ENCODE results near the gene PTPRN2.
"Not testable (repeated sequence)": the region's sequence is repeated elsewhere in the genome, so short reads cannot be mapped to it uniquely, and the experiment has no call there.

PTPRN2 gene

GRCh38 chr7:158587162-158588084, at the start of gene PTPRN2:
TSS of gene PTPRN2 (minus strand) at chr7:158587823.
- Mint-ChIP-seq H3K27me3 (peaks cover 43% of the 10 kb centered on the region), H3K9me3 (no peaks in the 10 kb centered on the region), H3K36me3 (ENCODE audit: low read depth) (no peaks in the 10 kb centered on the region), H3K27ac (no peak within 1 kb of the TSS), H3K4me3 (peak within 1 kb of the TSS; percentile 26), H3K4me1 (ENCODE audit: low read depth) (peaks cover 6% of the 10 kb centered on the region)

- Mint-ChIP-seq H3K36me3 (ENCODE audit: low read depth) (peaks cover 50% of the 10 kb centered on the region), H3K27ac (no peak overlapping the region), H3K9me3 (no peaks in the 10 kb centered on the region), H3K4me1 (ENCODE audit: low read depth) (no peaks in the 10 kb centered on the region), H3K27me3 (no peaks in the 10 kb centered on the region), H3K4me3 (no peak overlapping the region)
Measured at GRCh38 chr7:158633055-158633956, 45.7 kb upstream of the PTPRN2 start.

DNA sequence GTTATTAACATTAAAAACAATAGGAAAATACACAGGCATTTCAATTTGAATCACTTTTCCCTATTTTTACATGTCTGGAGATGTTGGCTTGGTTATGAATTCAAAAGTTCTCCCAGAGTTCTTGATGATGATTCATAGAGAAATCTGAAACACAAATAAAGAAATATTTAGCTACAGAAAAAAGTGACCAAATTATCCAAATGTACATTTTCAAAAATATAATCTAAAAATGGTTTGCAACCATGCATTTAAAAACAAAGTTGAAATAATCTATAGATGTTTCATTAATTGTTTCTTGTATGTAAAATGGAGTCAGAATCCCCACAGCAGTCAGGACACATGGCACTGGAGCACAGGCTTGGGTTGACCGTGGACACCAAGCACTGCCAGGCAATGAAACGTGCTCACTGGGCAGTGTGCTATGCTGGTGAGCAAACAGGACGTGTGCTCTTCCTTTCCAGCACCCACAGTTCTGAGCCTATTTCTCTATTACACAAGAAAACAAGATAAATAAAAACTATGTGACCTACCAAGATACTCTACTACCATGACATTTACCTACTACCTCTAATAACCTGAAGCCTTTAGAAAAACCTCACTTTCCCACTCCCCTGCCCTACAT, 44.1 kb upstream of the PTPRN2 start:
- peaks cover 54% of the 10 kb centered on the region for H3K36me3 Mint-ChIP-seq (ENCODE audit: low read depth)
- H3K4me3 Mint-ChIP-seq = no peak overlapping the region
- no peaks in the 10 kb centered on the region for H3K9me3 Mint-ChIP-seq
- no peaks in the 10 kb centered on the region for H3K4me1 Mint-ChIP-seq (ENCODE audit: low read depth)
- H3K27ac Mint-ChIP-seq = no peak overlapping the region
- no peaks in the 10 kb centered on the region for H3K27me3 Mint-ChIP-seq

DNA sequence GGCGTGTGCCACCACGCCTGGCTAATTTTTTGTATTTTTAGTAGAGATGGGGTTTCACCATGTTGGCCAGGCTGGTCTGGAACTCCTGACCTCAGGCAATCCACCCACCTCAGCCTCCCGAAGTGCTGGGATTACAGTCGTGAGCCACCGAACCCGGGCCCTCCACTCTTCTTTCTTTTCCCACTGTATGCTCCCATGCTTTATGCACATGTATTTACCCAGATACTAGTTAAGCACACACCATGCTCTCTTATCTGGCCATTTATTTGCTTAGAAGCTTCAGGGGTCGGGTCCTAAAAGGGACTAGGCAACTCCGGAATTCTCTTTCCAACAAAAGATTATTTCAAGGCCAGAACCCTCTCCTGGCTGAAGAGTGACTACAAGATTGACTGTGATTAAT, 38.7 kb upstream of the PTPRN2 start:
- peaks cover 65% of the 10 kb centered on the region for H3K36me3 Mint-ChIP-seq (ENCODE audit: low read depth)
- not testable (repeated sequence) for H3K4me3 Mint-ChIP-seq; H3K4me1 Mint-ChIP-seq (ENCODE audit: low read depth); H3K27ac Mint-ChIP-seq; H3K27me3 Mint-ChIP-seq; H3K9me3 Mint-ChIP-seq

- Mint-ChIP-seq H3K9me3 (no peaks in the 10 kb centered on the region), H3K4me3 (no peak overlapping the region), H3K27ac (no peak overlapping the region), H3K4me1 (ENCODE audit: low read depth) (no peaks in the 10 kb centered on the region), H3K36me3 (ENCODE audit: low read depth) (peaks cover 50% of the 10 kb centered on the region), H3K27me3 (no peaks in the 10 kb centered on the region)
Measured at GRCh38 chr7:158623241-158623640, 35.6 kb upstream of the PTPRN2 start.

DNA sequence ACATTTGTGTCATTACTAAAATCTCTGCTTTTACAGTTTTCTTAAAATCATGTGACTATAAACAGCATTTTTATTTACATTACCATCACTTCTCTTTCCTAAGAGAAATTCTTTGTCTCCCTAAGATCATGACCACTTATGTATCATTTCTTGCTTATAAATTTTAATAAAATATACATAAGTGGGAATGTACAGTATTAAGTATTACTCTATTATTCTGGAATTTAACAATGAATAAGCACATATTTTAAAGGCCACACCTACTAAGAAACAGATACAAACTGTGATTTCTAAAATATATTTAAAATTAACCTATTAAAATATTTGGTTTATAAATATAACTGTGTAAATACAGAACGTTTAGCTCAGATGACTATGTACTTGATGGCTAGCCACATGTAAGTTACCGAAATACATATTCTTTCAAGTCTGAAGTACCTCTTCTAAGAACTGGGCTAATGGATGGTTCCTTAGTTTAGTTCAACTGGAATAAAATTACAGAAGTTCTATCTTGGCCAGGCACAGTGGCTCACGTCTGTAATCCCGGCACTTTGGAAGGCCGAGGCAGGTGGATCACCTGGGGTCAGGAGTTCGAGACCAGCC, 33.3 kb upstream of the PTPRN2 start:
- no peak overlapping the region for H3K27ac Mint-ChIP-seq
- H3K4me1 Mint-ChIP-seq (ENCODE audit: low read depth) = no peaks in the 10 kb centered on the region
- no peaks in the 10 kb centered on the region for H3K27me3 Mint-ChIP-seq
- H3K36me3 Mint-ChIP-seq (ENCODE audit: low read depth) = peaks cover 48% of the 10 kb centered on the region
- H3K9me3 Mint-ChIP-seq = no peaks in the 10 kb centered on the region
- H3K4me3 Mint-ChIP-seq = no peak overlapping the region

DNA sequence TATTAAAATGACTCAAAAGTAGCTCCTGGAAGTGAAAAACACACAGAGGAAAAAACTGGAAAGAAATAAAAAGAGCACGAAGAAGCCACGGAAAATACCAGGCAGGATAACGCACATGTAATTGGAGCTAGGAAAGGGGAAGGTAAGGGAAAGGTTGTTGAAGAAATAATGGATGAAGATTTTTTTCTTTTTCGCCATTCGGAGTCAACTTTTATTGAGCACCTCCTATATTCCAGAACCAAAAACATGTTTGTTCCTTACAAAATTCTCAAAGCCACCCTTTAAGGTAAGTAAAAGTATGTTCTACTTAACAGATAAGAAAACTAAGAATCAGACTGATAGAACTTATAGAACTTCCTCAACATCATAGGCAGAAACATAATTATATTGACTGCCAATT, 32.8 kb upstream of the PTPRN2 start:
- Mint-ChIP-seq H3K9me3 (no peaks in the 10 kb centered on the region), H3K27ac (no peak overlapping the region), H3K4me1 (ENCODE audit: low read depth) (no peaks in the 10 kb centered on the region)

DNA sequence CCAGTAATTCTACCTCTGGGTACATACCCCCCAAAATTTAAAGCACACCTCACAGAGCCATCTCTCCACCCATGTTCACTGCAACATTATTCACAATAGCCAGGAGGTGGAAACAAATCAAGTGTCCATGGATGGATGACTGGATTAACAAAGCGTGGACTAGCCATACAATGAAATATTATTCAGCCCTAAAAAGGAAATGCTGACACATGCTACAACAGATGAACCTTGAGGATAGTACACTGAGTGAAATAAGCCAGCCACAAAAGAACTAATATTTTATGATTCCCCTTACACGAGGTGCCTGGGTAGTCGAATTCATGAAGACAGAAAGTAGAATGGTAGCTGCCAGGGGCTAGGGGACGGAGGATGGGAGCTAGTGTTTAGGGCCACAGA, 31.1 kb upstream of the PTPRN2 start:
- Mint-ChIP-seq H3K27me3 (no peaks in the 10 kb centered on the region), H3K27ac (no peak overlapping the region), H3K4me3 (no peak overlapping the region), H3K9me3 (no peaks in the 10 kb centered on the region), H3K4me1 (ENCODE audit: low read depth) (peaks cover under 1% of the 10 kb centered on the region), H3K36me3 (ENCODE audit: low read depth) (peaks cover 31% of the 10 kb centered on the region)

More for the DNA sequence above, 32.8 kb upstream of the PTPRN2 start:
- H3K27me3 Mint-ChIP-seq = no peaks in the 10 kb centered on the region
- peaks cover 42% of the 10 kb centered on the region for H3K36me3 Mint-ChIP-seq (ENCODE audit: low read depth)
- no peak overlapping the region for H3K4me3 Mint-ChIP-seq

- Mint-ChIP-seq H3K4me1 (ENCODE audit: low read depth) (peaks cover 11% of the 10 kb centered on the region), H3K4me3 (no peak overlapping the region)
Measured at GRCh38 chr7:158617737-158618128, 30.1 kb upstream of the PTPRN2 start.

DNA sequence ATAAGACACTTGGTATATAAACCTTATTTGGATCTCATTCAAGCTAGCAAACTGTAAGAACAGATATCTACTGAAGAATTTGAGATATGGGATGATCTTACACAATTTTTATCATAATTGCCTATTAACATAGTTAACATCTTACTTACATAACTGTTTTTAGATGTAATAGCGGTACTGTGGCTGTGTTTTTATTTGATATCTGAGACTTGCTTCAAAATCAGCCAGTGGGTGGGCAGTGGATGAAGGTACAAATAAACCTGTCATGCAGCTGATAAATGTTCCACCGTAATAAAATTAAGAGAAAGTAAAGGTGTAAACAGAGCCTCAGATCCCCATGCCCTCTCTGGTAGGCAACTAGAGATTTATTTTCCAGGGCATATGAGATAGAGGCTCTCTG, 28.4 kb upstream of the PTPRN2 start:
- H3K27ac Mint-ChIP-seq = no peak overlapping the region
- H3K27me3 Mint-ChIP-seq = no peaks in the 10 kb centered on the region
- H3K36me3 Mint-ChIP-seq (ENCODE audit: low read depth) = peaks cover 28% of the 10 kb centered on the region
- H3K9me3 Mint-ChIP-seq = no peaks in the 10 kb centered on the region
- peaks cover 22% of the 10 kb centered on the region for H3K4me1 Mint-ChIP-seq (ENCODE audit: low read depth)
- H3K4me3 Mint-ChIP-seq = no peak overlapping the region

More at GRCh38 chr7:158617737-158618128, 30.1 kb upstream of the PTPRN2 start:
- H3K27me3 Mint-ChIP-seq = no peaks in the 10 kb centered on the region
- H3K36me3 Mint-ChIP-seq (ENCODE audit: low read depth) = peaks cover 24% of the 10 kb centered on the region
- H3K9me3 Mint-ChIP-seq = no peaks in the 10 kb centered on the region
- no peak overlapping the region for H3K27ac Mint-ChIP-seq

DNA sequence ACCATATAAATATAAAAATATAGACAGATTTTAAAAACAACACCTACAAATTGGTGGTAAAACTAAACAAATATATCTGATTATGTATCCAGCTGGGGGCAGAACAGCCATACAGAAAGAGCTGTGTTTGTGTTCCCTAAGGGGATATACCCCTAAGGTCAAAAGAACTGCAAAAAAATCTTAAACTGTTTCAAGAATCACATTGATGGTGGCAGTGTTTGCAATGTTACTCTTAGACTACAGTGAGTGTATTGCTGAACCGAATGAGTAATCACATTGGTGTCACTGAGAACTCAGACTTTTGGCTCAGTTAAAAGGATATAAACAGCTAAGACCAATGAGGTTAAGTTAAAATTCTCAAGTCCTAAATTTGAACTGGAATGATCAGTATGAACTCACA, 27.1 kb upstream of the PTPRN2 start:
- Mint-ChIP-seq H3K4me3 (no peak overlapping the region), H3K9me3 (no peaks in the 10 kb centered on the region), H3K27me3 (no peaks in the 10 kb centered on the region), H3K4me1 (ENCODE audit: low read depth) (peaks cover 22% of the 10 kb centered on the region), H3K36me3 (ENCODE audit: low read depth) (peaks cover 34% of the 10 kb centered on the region), H3K27ac (no peak overlapping the region)

- Mint-ChIP-seq H3K9me3 (no peaks in the 10 kb centered on the region), H3K36me3 (ENCODE audit: low read depth) (peaks cover 31% of the 10 kb centered on the region), H3K4me1 (ENCODE audit: low read depth) (peaks cover 22% of the 10 kb centered on the region), H3K27me3 (no peaks in the 10 kb centered on the region), H3K4me3 (no peak overlapping the region), H3K27ac (no peak overlapping the region)
Measured at GRCh38 chr7:158613481-158613880, 25.9 kb upstream of the PTPRN2 start.

DNA sequence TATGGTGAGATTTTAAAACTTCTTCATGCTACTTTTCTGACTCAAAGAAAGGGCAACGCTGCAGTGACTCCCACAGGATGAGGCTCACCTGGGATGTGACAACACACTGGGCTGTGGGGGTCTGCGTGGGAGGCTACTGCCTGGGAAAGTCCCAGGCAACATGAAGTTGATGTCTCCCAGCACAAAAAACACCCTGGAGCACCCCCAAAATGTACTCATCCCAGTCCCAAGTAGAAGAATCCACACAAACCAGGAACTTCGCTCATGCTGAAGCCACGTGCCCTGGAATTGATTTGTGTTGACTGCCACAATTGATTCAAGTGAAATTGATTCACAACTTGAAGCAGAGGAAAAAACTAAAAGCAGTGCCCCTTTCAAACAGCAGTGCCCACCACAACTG, 24.9 kb upstream of the PTPRN2 start:
- H3K27me3 Mint-ChIP-seq = no peaks in the 10 kb centered on the region
- H3K36me3 Mint-ChIP-seq (ENCODE audit: low read depth) = peaks cover 37% of the 10 kb centered on the region
- no peak overlapping the region for H3K4me3 Mint-ChIP-seq
- H3K27ac Mint-ChIP-seq = no peak overlapping the region
- H3K9me3 Mint-ChIP-seq = no peaks in the 10 kb centered on the region
- peaks cover 22% of the 10 kb centered on the region for H3K4me1 Mint-ChIP-seq (ENCODE audit: low read depth)

DNA sequence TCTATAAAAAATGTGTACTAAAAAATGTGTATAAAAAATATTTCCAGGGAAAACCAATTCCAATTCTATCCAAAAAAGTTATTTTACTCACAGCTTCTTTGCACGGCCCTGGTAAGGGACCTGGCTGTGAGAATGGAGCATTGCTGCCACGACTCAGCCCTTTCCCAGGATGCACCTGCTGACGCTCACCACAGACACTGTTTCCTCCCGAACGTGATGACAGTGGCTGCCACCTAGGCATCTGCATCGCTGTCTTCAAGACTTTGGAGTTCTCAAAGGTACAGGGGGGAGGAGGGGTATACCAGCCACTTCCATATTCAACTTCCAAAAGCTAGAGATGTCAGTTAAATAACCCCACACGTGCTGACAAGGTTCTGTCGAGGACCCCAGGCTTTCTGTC, 23.9 kb upstream of the PTPRN2 start:
- H3K27ac Mint-ChIP-seq = no peak overlapping the region
- peaks cover 36% of the 10 kb centered on the region for H3K36me3 Mint-ChIP-seq (ENCODE audit: low read depth)
- peaks cover 22% of the 10 kb centered on the region for H3K4me1 Mint-ChIP-seq (ENCODE audit: low read depth)
- H3K4me3 Mint-ChIP-seq = no peak overlapping the region
- no peaks in the 10 kb centered on the region for H3K27me3 Mint-ChIP-seq
- no peaks in the 10 kb centered on the region for H3K9me3 Mint-ChIP-seq
